Esophagus muscularis mucosa (tissue), 4 donors: ENCODE data around the gene TFIP11. TPM values are rescaled to one million over a fixed set of nuclear protein-coding genes. Genes with fewer than 3 reads are reported as not detected.

Experiments
- DNase-seq: peaks from one replicate; pipeline ENCODE4 v3.0.0-alpha.2; 2017; ENCODE audit errors: extremely low spot score
- H3K27ac ChIP-seq, 4 donors: fragments of 200-600 bp; sonication (generic); replicated peaks in 1 of 4; 1 replicate in 3 of 4; 2 replicates in 1 of 4; pipeline ENCODE4 v1.5.1; 2016 to 2019; ENCODE audit warnings: mild to moderate bottlenecking in 1 of 4
- H3K27me3 ChIP-seq, 4 donors: fragments of 200-600 bp; sonication (generic); one replicate each; pipeline versions ENCODE4 v1.5.1 to v1.6.0; 2016 to 2019
- H3K36me3 ChIP-seq, 4 donors: fragments of 200-600 bp; sonication (generic); one replicate each; pipeline ENCODE4 v1.5.1; 2016 to 2019
- H3K4me1 ChIP-seq, 4 donors: fragments of 200-600 bp; sonication (generic); one replicate each; pipeline ENCODE4 v1.5.1; 2016 to 2019
- H3K4me3 ChIP-seq, 4 donors: fragments of 200-600 bp; sonication (generic); 1 replicate in 2 of 4; 2 replicates in 2 of 4; pipeline ENCODE4 v1.5.1; 2016 to 2019; ENCODE audit warnings: mild to moderate bottlenecking in 4 of 4, moderate library complexity in 1 of 4
- H3K9me3 ChIP-seq, 4 donors: fragments of 200-600 bp; sonication (generic); 1 replicate in 3 of 4; 2 replicates in 1 of 4; pipeline ENCODE4 v1.5.1; 2016 to 2019
- EP300 ChIP-seq: sonication (generic); formaldehyde crosslinking; IDR thresholded peaks from one replicate; pipeline ENCODE4 v1.6.1; 2017; ENCODE audit warnings: antibody characterized with exemption
- POLR2A ChIP-seq: fragments of 450-650 bp; IDR thresholded peaks from one replicate; pipeline ENCODE4 v1.6.1; 2017; ENCODE audit warnings: antibody characterized with exemption, moderate library complexity, mild to moderate bottlenecking, low read depth
- POLR2AphosphoS5 ChIP-seq, 2 donors: sonication (generic); formaldehyde crosslinking; IDR thresholded peaks; one replicate each; pipeline ENCODE4 v1.6.1; 2017; ENCODE audit warnings: antibody characterized with exemption in 2 of 2
- WGBS: methylation state at CpG from one replicate; pipeline ENCODE4 v1.1.5; 2018; 5-methylcytosine and 5-hydroxymethylcytosine counted together
- intact Hi-C: fragments of 100-400 bp; cut with DNase I; formaldehyde crosslinking; loops from one replicate; pipeline ENCODE4 v1.15.1; 2023
- total RNA-seq, 4 donors: library from RNA; depleted of rRNA; stranded (reverse); fragments of >200 nt; gene quantifications; one replicate each; pipeline versions ENCODE4 v1.1.0 to v1.2.1, GENCODE V29; 2016
- TF ChIP-seq, protein P1 (sequence below), 3 experiments: fragments of 200-600 bp in 2 of 3; fragments of 450-650 bp in 1 of 3; sonication (generic) in 2 of 3; IDR thresholded peaks; one replicate each; pipeline ENCODE4 v1.5.1; 2017 to 2019; ENCODE audit warnings: antibody characterized with exemption in 3 of 3, mild to moderate bottlenecking in 2 of 3, moderate library complexity in 1 of 3

TFIP11 gene
- total RNA-seq, 4 donors from 2014 or later: 17.9 to 23.5 (median 20.4) TPM

DNA sequence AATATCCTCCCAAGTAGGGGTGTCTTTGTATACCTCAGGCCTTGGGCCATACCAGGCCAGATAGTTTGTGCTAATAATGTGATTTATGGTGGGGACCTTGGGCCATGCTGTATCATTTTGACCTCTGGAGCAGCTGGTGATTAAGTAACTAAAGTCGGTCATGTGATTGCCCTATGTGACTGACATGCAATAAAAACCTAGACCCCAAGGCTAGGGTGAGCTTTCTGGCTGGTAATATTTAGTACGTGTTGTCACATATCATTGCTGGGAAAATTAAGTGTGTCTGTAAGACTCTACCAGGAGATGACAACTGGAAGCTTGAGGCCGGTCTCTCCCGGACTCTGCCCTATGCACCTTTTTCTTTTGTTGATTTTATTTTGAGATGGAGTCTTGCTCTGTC lies 12.6 kb upstream of the TFIP11 start:
- TF ChIP-seq, protein P1, sequence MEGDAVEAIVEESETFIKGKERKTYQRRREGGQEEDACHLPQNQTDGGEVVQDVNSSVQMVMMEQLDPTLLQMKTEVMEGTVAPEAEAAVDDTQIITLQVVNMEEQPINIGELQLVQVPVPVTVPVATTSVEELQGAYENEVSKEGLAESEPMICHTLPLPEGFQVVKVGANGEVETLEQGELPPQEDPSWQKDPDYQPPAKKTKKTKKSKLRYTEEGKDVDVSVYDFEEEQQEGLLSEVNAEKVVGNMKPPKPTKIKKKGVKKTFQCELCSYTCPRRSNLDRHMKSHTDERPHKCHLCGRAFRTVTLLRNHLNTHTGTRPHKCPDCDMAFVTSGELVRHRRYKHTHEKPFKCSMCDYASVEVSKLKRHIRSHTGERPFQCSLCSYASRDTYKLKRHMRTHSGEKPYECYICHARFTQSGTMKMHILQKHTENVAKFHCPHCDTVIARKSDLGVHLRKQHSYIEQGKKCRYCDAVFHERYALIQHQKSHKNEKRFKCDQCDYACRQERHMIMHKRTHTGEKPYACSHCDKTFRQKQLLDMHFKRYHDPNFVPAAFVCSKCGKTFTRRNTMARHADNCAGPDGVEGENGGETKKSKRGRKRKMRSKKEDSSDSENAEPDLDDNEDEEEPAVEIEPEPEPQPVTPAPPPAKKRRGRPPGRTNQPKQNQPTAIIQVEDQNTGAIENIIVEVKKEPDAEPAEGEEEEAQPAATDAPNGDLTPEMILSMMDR (IDR thresholded peaks at IDR 0.05): no peak
- TF ChIP-seq POLR2A: no peak
- TF ChIP-seq POLR2AphosphoS5 (IDR thresholded peaks at IDR 0.05): no peak
- TF ChIP-seq EP300: no peak
- no peak overlapping the region for H3K4me3 ChIP-seq
- 93% methylated on average over 4 of the region's 4 CpGs for WGBS
- H3K27ac ChIP-seq: no peak overlapping the region
- peaks cover 0 to 60% (median 17%) of the 10 kb centered on the region in 4 donors for H3K36me3 ChIP-seq
- no peaks in the 10 kb centered on the region for H3K9me3 ChIP-seq
- peaks cover 0 to 6% (median 0%) of the 10 kb centered on the region in 4 donors for H3K4me1 ChIP-seq
- DNase-seq: no peak
- intact Hi-C loops: no loop called here
- H3K27me3 ChIP-seq: no peaks in the 10 kb centered on the region

- H3K4me3 ChIP-seq: no peak overlapping the region
- peaks cover 0 to 6% (median 0%) of the 10 kb centered on the region in 4 donors for H3K4me1 ChIP-seq
- H3K9me3 ChIP-seq: no peaks in the 10 kb centered on the region
- TF ChIP-seq POLR2A: no peak
- TF ChIP-seq, protein P1 (IDR thresholded peaks at IDR 0.05): no peak
- no peak for TF ChIP-seq POLR2AphosphoS5 (IDR thresholded peaks at IDR 0.05)
- DNase-seq: no peak
- intact Hi-C loops: no loop called here
- peaks cover 0 to 42% (median 10%) of the 10 kb centered on the region in 4 donors for H3K36me3 ChIP-seq
- H3K27me3 ChIP-seq: no peaks in the 10 kb centered on the region
- no peak overlapping the region for H3K27ac ChIP-seq
- 88% methylated on average over 4 of the region's 4 CpGs for WGBS
Observed at GRCh38 chr22:26522592-26522991, 10.3 kb upstream of the TFIP11 start.

- Histone ChIP-seq H3K4me3 (no peak overlapping the region), H3K27me3 (no peaks in the 10 kb centered on the region), H3K27ac (no peak overlapping the region), H3K36me3 (peaks cover 0 to 38% (median 7%) of the 10 kb centered on the region in 4 donors), H3K9me3 (no peaks in the 10 kb centered on the region), H3K4me1 (peaks cover 0 to 6% (median 0%) of the 10 kb centered on the region in 4 donors)
- TF ChIP-seq EP300 (no peak), POLR2AphosphoS5 (IDR thresholded peaks at IDR 0.05) (no peak), POLR2A (no peak)
- TF ChIP-seq, protein P1 (IDR thresholded peaks at IDR 0.05): no peak
- WGBS: 97% methylated on average over 2 of the region's 2 CpGs
- intact Hi-C loops: no loop called here
- DNase-seq: no peak
Observed at GRCh38 chr22:26522012-26522411, 9.7 kb upstream of the TFIP11 start.

- Histone ChIP-seq H3K4me1 (peaks cover 6 to 16% (median 13%) of the 10 kb centered on the region in 4 donors), H3K9me3 (no peaks in the 10 kb centered on the region), H3K36me3 (peaks cover 0 to 4% (median 0%) of the 10 kb centered on the region in 4 donors), H3K27me3 (no peaks in the 10 kb centered on the region), H3K4me3 (no peak overlapping the region), H3K27ac (no peak overlapping the region)
- 95% methylated on average over 5 of the region's 5 CpGs for WGBS
- intact Hi-C loops: no loop called here
- TF ChIP-seq EP300: no peak
- no peak for TF ChIP-seq POLR2AphosphoS5 (IDR thresholded peaks at IDR 0.05)
- no peak for DNase-seq
Observed at GRCh38 chr22:26517429-26517828, 5.2 kb upstream of the TFIP11 start.

DNA sequence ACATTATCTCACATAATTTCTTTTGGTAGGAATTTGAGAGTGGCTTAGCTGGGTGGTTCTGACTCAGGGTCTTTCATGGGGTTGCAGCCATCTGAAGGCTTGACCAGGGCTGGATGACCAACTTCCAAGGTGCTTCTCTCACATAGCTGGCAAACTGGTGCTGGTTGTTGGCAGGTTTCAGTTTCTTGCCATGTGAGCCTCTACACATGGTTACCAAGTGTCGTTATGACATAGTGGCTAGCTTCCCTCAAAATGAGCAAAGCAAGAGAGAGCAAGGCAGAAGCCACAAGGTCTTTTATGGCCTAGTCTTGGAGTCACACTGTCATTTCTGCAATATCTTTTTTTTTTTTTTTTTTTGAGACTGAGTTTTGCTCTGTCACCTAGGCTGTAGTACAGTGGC lies 4.2 kb upstream of the TFIP11 start:
- WGBS: 87% methylated on average over 1 of the region's 1 CpG
- H3K4me1 ChIP-seq: peaks cover 9 to 20% (median 16%) of the 10 kb centered on the region in 4 donors
- DNase-seq: no peak
- no peaks in the 10 kb centered on the region for H3K27me3 ChIP-seq
- H3K9me3 ChIP-seq: no peaks in the 10 kb centered on the region
- H3K36me3 ChIP-seq: no peaks in the 10 kb centered on the region
- TF ChIP-seq POLR2A (no peak), EP300 (no peak), POLR2AphosphoS5 (IDR thresholded peaks at IDR 0.05) (no peak)
- TF ChIP-seq, protein P1 (IDR thresholded peaks at IDR 0.05): no peak
- H3K4me3 ChIP-seq: no peak overlapping the region
- intact Hi-C loops: no loop called here
- no peak overlapping the region for H3K27ac ChIP-seq
